Transverse colon (tissue), 4 donors: ENCODE data around the gene TAF4.

Source experiments
- CTCF ChIP-seq, 5 experiments: fragments of 200-600 bp in 3 of 5; fragments of 450-650 bp in 2 of 5; sonication (generic) in 3 of 5; IDR thresholded peaks; 1 replicate in 2 of 5; 2 replicates in 3 of 5; pipeline ENCODE4 v1.5.1; 2016 to 2017; ENCODE audit warnings: antibody characterized with exemption in 5 of 5, inconsistent platforms in 3 of 5, mild to moderate bottlenecking in 2 of 5, moderate library complexity in 1 of 5
- EP300 ChIP-seq: sonication (generic); formaldehyde crosslinking; IDR thresholded peaks from one replicate; pipeline ENCODE4 v1.6.1; 2017; ENCODE audit warnings: antibody characterized with exemption, low read depth
- POLR2AphosphoS5 ChIP-seq, 3 donors: sonication (generic); formaldehyde crosslinking; IDR thresholded peaks; one replicate each; pipeline ENCODE4 v1.6.1; 2016; ENCODE audit warnings: antibody characterized with exemption in 3 of 3

- TF ChIP-seq CTCF (IDR thresholded peaks at IDR 0.05) (no peak), EP300 (no peak), POLR2AphosphoS5 (IDR thresholded peaks at IDR 0.05) (no peak)
Observed at GRCh38 chr20:62030834-62031434, 34.7 kb downstream of the TAF4 start.
